22Rv1 (cell line): ENCODE data around the gene PRAC2.
A peak's percentile ranks its signal among the peaks of the same experiment; 100 is the strongest.

Source experiments
- H3K27ac ChIP-seq: fragments of 450-650 bp; 2 replicates; pipeline ENCODE4 v1.5.1; 2017
- ZFX ChIP-seq: fragments of 450-650 bp; IDR thresholded peaks from 2 replicates; pipeline ENCODE4 v1.6.1; 2017; ENCODE audit warnings: antibody characterized with exemption, borderline replicate concordance
- TF ChIP-seq, protein P1 (sequence below): fragments of 450-650 bp; IDR thresholded peaks from 2 replicates; pipeline ENCODE4 v1.5.1; 2017; ENCODE audit warnings: mild to moderate bottlenecking

The PRAC2 gene

DNA sequence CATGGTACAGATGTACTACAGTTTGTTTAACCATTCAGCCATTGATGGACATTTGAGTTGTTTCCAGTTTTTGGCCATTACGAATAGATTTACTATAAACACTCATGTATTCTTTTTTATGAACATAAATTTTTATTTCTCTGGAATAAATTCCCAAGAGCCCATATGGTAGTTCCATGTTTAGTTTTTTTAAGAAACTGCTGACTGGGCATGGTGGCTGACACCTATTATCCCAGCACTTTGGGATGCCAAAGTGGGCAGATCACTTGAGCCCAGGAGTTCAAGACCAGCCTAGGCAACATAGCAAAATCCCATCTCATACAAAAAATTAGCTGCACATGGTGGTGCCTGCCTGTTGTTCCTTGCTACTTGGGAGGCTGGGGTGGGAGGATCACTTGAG is 30.9 kb upstream of the PRAC2 start:
- TF ChIP-seq ZFX: no peak
- TF ChIP-seq, protein P1, sequence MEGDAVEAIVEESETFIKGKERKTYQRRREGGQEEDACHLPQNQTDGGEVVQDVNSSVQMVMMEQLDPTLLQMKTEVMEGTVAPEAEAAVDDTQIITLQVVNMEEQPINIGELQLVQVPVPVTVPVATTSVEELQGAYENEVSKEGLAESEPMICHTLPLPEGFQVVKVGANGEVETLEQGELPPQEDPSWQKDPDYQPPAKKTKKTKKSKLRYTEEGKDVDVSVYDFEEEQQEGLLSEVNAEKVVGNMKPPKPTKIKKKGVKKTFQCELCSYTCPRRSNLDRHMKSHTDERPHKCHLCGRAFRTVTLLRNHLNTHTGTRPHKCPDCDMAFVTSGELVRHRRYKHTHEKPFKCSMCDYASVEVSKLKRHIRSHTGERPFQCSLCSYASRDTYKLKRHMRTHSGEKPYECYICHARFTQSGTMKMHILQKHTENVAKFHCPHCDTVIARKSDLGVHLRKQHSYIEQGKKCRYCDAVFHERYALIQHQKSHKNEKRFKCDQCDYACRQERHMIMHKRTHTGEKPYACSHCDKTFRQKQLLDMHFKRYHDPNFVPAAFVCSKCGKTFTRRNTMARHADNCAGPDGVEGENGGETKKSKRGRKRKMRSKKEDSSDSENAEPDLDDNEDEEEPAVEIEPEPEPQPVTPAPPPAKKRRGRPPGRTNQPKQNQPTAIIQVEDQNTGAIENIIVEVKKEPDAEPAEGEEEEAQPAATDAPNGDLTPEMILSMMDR: no peak

DNA sequence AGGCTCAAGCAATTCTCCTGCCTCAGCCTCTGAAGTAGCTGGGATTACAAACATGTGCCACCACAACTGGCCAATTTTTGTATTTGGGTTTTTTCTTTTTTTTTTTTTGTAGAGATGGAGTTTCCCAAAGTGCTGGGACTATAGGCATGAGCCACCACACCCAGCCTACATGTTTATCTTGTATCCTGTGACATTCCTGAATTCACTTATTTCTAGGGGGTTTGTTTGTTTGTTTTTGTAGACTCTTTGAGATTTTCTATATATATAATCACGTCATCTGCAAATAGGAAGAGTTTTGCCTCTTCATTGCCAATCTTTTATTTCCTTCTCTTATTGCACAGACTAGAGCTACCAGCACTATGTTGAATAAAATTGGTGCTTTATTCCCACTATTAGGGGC is 29.8 kb upstream of the PRAC2 start:
- no peak for TF ChIP-seq ZFX
- TF ChIP-seq, protein P1: no peak
- no peak overlapping the region for H3K27ac ChIP-seq

More for the DNA sequence above, 30.9 kb upstream of the PRAC2 start:
- no peak overlapping the region for H3K27ac ChIP-seq

DNA sequence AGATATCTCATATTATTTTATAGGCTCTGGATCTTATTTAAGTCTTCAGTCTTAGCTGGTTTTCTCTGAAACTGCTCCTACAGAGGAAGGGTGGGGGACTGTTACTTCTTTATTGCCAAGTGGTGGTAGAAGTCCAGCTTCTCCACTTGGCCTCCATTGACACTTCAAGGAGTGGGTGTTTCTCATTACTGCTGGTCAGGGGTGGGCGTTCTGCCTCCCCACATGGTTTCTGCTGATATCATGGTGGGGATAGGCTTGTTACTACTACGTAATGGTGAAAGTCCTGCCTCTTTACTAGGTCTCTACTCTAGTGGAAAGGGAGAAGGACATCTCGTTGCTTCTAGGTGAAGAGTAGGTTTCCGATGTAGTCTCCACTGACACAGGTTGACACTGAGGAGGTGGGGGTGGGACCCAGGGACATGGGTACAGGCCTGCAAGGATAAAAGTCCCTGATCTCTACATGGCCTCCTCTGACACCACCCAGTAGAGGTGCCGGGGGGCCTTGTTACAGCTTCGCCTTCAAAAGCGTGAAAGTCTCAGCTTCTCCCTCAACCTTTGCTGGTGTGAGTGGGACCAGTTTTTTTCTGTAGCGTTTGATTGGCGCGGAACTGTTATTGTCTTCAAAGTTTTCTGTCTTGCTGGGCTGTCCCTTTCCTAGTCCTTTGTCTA is 21.0 kb upstream of the PRAC2 start:
- no peak overlapping the region for H3K27ac ChIP-seq
- TF ChIP-seq, protein P1: no peak
- TF ChIP-seq ZFX: no peak

DNA sequence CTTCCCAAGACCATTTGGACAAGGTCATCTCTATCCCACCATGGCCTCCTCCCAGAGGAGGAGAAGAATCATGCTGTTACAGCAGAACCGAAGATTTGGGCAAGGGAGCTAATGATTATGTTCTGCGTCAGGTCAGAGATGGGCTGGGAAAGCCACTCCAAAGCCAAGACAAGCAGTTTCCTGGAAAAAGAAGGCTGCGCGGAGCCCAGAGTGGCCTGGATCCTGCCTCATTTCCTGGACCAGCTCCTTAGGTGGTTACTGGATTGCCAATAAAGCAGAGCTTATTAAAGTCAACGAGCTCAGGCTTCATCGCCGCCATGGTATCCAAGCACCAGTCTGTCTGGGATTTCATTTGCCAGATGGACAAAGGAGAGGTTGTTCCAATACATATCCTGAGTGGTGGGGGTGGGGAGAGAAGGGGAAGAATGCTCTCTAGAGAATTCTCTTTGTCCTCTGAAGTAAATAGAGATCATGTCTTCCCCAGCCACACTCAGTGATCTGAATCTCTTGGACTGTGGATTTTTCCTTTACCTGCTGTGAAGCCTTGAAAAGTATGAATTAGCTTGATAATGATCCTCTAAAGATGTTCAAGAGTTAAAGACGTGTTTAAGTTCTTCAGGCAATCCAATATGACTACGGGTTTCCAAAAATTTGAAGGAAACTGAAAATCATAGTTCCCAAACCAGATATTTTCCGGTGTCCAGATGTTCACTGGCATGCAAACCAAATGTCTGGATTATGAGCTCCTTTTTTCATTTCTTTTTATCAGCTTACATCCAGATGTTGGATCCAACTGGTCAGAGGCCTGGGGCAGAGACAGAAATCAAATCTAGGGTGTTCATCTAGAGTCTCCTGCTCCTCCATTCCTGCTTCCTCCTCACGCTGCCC is 18.4 kb upstream of the PRAC2 start:
- H3K27ac ChIP-seq: no peak overlapping the region
- TF ChIP-seq ZFX: no peak
- TF ChIP-seq, protein P1: no peak

DNA sequence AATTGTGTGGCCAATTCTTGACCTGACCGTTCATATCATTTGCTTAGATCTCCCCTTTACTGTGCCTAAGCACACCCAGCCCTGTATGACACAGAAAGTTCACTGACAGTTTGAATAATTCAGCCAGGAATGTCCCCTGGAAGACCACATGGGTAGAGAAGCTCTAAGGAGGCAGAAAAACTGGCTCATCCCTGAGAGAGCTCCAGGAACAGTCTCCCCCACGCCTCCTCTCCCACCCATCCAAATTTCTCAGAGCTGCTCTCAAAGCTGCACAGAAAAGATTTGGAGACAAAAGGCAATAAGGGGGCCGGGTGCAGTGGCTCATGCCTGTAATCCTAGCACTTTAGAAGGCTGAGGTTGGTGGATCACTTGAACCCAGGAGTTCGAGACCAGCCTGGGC is 11.9 kb upstream of the PRAC2 start:
- no peak overlapping the region for H3K27ac ChIP-seq
- TF ChIP-seq, protein P1: no peak
- TF ChIP-seq ZFX: no peak

DNA sequence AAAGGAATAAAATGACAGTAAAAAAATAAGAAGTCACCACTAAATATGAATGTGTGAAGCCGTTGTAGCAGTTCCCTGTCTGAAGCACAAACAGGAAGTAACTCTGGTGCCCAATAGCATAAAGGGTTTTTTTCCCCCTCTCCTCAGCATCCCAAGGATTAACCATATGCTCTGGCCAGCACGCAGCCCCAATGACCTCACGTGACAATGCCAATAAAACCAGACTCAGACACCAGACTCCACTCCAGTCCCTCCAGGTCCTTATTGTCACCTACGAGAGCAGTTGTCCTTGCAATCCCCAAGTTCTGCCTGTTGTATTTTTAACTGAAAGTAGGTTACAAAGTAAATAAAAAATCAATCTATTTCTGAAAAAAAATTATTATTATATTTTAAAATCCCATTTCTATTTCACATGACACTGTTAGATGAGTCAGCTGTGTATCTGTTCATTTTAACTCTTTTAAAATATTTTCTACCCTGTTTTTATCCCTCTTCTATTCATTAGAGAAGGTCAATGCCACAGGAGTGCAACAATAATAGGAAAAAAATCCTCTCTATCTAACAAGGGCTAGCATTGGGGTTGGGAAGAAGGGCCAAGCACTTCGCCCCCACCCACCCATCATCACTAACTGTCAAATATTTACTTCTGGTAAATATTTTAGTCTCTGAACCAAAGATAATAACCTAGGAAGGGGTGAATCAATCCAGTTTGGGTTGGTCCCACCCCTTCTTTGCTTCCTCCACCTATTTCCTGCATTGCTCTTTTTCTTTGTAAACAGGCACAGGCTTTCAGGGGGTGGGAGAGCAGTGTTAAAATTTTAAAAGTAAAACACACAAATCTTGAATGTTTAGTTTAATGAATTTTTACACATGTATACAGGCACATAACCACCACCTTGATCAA is 7.2 kb upstream of the PRAC2 start:
- TF ChIP-seq ZFX: no peak
- TF ChIP-seq, protein P1: no peak
- peak overlapping the region; percentile 100 for H3K27ac ChIP-seq

DNA sequence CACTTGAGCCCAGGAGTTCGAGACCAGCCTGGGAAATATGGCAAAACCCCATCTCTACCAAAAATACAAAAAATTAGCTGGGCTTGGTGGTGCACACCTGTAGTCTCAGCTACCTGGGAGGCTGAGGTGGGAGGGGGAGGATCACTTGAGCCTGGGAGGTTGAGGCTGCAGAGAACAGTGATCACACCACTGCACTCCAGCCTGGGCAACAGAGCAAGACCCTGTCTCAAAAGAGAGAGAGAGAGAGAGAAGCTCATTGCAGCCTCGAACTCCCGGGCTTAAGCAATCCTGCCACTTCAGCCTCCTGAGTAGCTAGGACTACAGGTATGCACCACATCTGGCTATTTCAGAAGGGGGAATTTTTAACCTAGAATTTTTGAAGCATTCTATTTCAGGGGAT is 6.4 kb upstream of the PRAC2 start:
- peak overlapping the region; percentile 100 for H3K27ac ChIP-seq
